ENCODE data around the gene NUP62.

DNA sequence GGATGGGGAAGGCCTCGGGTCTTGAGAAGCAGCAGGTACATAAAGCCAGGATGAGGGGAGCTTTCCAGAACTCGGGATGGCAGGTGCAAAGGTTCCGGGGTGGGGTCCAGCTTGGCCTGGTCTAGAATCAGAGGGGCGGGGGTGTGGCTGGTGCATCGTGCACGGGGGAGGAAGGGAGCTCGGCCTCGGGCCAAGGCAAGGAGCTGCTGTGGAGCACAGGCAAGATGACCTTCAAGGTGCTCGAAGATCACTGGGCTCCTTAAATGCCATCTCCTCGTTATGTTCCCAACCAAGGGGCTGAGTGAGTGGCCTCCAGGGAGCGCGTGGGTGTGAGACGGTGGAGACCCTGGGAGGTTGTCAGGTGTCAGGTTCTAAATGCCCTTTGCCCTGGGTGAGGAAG, 47.8 kb upstream of the NUP62 start:
- TF ChIP-seq, protein P1, sequence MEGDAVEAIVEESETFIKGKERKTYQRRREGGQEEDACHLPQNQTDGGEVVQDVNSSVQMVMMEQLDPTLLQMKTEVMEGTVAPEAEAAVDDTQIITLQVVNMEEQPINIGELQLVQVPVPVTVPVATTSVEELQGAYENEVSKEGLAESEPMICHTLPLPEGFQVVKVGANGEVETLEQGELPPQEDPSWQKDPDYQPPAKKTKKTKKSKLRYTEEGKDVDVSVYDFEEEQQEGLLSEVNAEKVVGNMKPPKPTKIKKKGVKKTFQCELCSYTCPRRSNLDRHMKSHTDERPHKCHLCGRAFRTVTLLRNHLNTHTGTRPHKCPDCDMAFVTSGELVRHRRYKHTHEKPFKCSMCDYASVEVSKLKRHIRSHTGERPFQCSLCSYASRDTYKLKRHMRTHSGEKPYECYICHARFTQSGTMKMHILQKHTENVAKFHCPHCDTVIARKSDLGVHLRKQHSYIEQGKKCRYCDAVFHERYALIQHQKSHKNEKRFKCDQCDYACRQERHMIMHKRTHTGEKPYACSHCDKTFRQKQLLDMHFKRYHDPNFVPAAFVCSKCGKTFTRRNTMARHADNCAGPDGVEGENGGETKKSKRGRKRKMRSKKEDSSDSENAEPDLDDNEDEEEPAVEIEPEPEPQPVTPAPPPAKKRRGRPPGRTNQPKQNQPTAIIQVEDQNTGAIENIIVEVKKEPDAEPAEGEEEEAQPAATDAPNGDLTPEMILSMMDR (IDR thresholded peaks at IDR 0.05): no peak
- TF ChIP-seq POLR2A (IDR thresholded peaks at IDR 0.05) (no peak), POLR2AphosphoS5 (IDR thresholded peaks at IDR 0.05) (no peak)

Measured in breast epithelium (tissue), 3 donors.